HEK293T (cell line): ENCODE results near the gene TSPOAP1.

ENCODE experiments used
- CTCF ChIA-PET: fragments of 350-600 bp; formaldehyde crosslinking; extraction: SDS; loops from one replicate; lab custom pipeline; 2021; ENCODE audit warnings: antibody characterized with exemption, inconsistent platforms; lab: Yijun Ruan, JAX
- POLR2A ChIA-PET: fragments of 350-600 bp; formaldehyde crosslinking; extraction: SDS; loops from one replicate; lab custom pipeline; 2020; ENCODE audit warnings: antibody characterized with exemption, inconsistent platforms; lab: Yijun Ruan, JAX
- DNase-seq: peaks from one replicate; pipeline ENCODE4 v3.0.0; 2012; ENCODE audit warnings: mixed read lengths; ENCODE audit errors: extremely low spot score
- ARNT ChIP-seq: fragments of 450-650 bp; IDR thresholded peaks from 2 replicates; pipeline ENCODE4 v1.6.1; 2017; ENCODE audit warnings: mild to moderate bottlenecking
- BHLHE40 ChIP-seq: fragments of 450-650 bp; IDR thresholded peaks from 2 replicates; pipeline ENCODE4 v1.6.1; 2016; ENCODE audit warnings: mild to moderate bottlenecking, moderate library complexity, borderline replicate concordance
- CTBP1 ChIP-seq: fragments of 450-650 bp; IDR thresholded peaks from 2 replicates; pipeline ENCODE4 v1.6.1; 2016; ENCODE audit warnings: borderline replicate concordance
- ELF4 ChIP-seq: fragments of 450-650 bp; IDR thresholded peaks from 2 replicates; pipeline ENCODE4 v1.6.1; 2017; ENCODE audit warnings: antibody characterized with exemption
- FOXA1 ChIP-seq: fragments of 450-650 bp; IDR thresholded peaks from 2 replicates; pipeline ENCODE4 v1.6.1; 2016; ENCODE audit warnings: mild to moderate bottlenecking
- FOXK2 ChIP-seq: fragments of 450-650 bp; IDR thresholded peaks from 2 replicates; pipeline ENCODE4 v1.6.1; 2016; ENCODE audit warnings: mild to moderate bottlenecking
- FOXM1 ChIP-seq: fragments of 450-650 bp; IDR thresholded peaks from 2 replicates; pipeline ENCODE4 v1.6.1; 2017; ENCODE audit warnings: mild to moderate bottlenecking, borderline replicate concordance
- HDGF ChIP-seq: fragments of 450-650 bp; IDR thresholded peaks from 2 replicates; pipeline ENCODE4 v1.6.1; 2017; ENCODE audit warnings: antibody characterized with exemption, borderline replicate concordance
- L3MBTL2 ChIP-seq: fragments of 450-650 bp; conservative IDR thresholded peaks from 2 replicates; pipeline ENCODE4 v1.6.1; 2016; ENCODE audit warnings: mild to moderate bottlenecking
- LEF1 ChIP-seq: fragments of 450-650 bp; IDR thresholded peaks from 2 replicates; pipeline ENCODE4 v1.6.1; 2017; ENCODE audit warnings: mild to moderate bottlenecking, borderline replicate concordance
- NFRKB ChIP-seq: fragments of 450-650 bp; IDR thresholded peaks from 2 replicates; pipeline ENCODE4 v1.6.1; 2016; ENCODE audit warnings: mild to moderate bottlenecking, moderate library complexity
- PKNOX1 ChIP-seq: fragments of 450-650 bp; IDR thresholded peaks from 2 replicates; pipeline ENCODE4 v1.6.1; 2016
- SP1 ChIP-seq: fragments of 450-650 bp; IDR thresholded peaks from 2 replicates; pipeline ENCODE4 v1.6.1; 2017
- SUZ12 ChIP-seq: fragments of 450-650 bp; IDR thresholded peaks from 2 replicates; pipeline ENCODE4 v1.6.1; 2016; ENCODE audit warnings: mild to moderate bottlenecking
- TARDBP ChIP-seq: fragments of 450-650 bp; IDR thresholded peaks from 2 replicates; pipeline ENCODE4 v1.6.1; 2016
- ZNF384 ChIP-seq: fragments of 450-650 bp; IDR thresholded peaks from 2 replicates; pipeline ENCODE4 v1.6.1; 2016

TSPOAP1 gene

DNA sequence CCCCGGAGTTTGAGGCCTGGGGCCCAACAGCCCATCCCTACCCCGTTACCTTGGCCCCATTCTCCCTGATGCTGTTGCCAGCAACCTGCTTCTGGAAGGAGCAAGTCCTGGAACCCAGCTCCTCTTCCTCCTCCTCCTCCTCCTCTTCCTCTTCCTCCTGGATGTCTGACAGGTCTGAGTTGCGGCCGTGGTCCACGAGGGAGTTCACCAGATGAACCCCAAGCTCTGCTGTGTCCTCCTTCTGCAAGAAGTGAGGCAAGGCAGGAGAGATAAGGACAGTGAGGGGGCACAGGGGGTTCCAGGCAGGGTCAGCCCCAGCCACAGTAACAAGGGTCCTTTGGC is 18.7 kb downstream of the TSPOAP1 start:
- TF ChIP-seq ARNT (no peak), SP1 (no peak), ZNF384 (no peak), ELF4 (no peak), FOXM1 (no peak), CTBP1 (no peak), BHLHE40 (no peak), HDGF (no peak), L3MBTL2 (no peak), FOXA1 (no peak)
- ChIA-PET POLR2A (interaction anchor here (2.9 kb wide), 1 partner anchor 42 kb away, joined by 9 read pairs; the partner anchor contains the start of gene SUPT4H1), CTCF (interaction anchor here (1.2 kb wide), 1 partner anchor 8 kb away, joined by 3 read pairs; no protein-coding TSS in a partner anchor)
- no peak for DNase-seq

DNA sequence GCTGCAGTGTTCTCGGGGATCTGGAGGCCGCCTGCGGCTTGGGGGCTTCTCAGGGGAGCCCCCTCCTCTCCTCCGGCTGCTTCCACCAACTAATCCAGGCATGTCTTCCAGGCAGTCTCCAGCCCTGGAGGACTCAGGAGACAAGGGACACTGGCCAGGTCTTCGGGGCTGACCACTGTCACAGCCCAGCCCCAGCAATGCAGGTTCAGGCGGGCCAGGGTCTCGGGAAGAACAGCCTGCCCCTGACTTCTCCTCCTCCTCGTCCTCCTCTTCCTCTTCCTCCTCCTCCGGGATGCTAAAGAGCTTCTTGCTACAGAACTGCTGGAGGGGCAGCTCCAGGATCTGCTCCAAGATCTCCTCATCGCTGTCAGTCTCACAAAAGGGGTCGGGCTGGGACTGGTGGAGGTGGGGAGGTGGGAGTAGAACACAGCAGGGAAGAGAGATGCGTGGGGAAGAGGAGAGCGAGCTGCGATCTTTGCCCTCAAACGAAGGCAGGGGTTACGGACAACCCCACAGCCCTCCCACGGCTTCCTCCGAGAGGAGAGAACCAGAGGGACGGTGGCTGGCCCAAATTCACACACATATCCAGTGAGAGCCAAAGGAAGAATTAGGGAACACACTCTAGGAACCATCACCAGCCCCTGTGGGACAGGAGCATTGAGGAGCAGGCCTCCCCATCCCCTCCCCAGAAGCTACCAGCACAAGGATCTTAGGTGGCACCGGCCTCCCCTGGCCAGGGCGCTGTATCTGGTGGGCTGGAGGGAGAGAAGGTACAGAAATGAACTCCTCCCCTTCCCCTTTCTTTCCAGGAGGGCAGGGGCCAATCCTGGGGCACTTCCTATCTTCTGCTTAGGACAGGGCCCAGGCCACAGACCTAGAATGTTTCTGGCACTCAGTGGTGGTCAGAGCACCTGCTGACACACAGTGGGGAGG is 19.3 kb downstream of the TSPOAP1 start:
- TF ChIP-seq TARDBP (no peak), NFRKB (no peak), FOXA1 (no peak), ELF4 (no peak), ZNF384 (no peak), FOXM1 (no peak), FOXK2 (no peak), L3MBTL2 (no peak), BHLHE40 (no peak), SUZ12 (no peak), HDGF (no peak), SP1 (no peak), ARNT (no peak), LEF1 (no peak), CTBP1 (no peak)
- CTCF ChIA-PET = interaction anchor here (1.2 to 2.1 kb wide), 2 partner anchors 8 to 108 kb away, joined by 3 to 8 read pairs; partner anchors contain the start of gene RNF43
- POLR2A ChIA-PET = interaction anchor here (2.9 kb wide), 1 partner anchor 43 kb away, joined by 9 read pairs; the partner anchor contains the start of gene SUPT4H1
- DNase-seq = no peak

DNA sequence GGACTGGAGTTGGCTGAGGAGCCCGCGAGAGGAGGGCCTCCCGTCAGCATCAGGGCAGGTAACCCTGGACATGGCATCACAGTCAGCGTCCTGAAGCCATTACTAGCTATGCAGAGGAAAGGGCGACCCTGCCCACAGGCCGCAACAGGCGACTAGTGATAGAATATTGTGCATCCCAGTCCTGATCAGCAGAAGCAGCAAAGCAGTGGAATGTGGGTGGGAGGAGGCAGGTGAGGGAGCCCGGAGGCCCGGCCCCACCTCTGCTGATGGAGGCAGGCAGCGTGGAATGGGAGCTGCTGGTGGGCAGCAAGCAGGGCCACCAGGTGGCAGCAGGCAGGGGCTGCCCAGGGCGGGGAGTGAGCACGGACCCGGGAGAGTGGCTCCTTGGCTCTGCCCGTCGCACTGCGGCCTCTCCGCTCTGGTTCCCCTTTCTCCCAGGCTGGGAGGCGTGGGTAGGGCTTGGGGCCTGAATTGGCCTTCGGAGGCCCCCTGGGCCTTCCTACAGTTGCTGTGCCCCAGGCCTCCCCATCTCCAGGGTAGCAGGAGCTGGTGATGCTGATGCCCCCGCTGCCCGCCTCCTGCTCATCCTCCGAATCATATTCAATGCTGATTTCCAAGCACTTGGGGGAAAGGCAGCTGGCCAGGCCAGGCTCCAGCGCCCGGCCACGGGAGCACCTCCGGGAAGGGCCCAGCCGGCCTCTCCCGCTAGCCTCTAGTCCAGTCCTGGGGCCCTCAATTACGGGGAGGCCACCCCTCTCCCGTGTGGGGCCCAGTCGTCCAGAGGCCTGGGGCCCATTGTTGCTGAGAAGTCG is 20.2 kb downstream of the TSPOAP1 start:
- DNase-seq = no peak
- ChIA-PET POLR2A (interaction anchor here (2.9 kb wide), 1 partner anchor 44 kb away, joined by 9 read pairs; the partner anchor contains the start of gene SUPT4H1), CTCF (interaction anchor here (1.2 to 2.1 kb wide), 3 partner anchors 9 to 109 kb away, joined by 3 to 8 read pairs (median 5); partner anchors contain the start of gene RNF43)
- TF ChIP-seq FOXA1 = no peak
- no peak for TF ChIP-seq L3MBTL2
- TF ChIP-seq ELF4 = no peak

DNA sequence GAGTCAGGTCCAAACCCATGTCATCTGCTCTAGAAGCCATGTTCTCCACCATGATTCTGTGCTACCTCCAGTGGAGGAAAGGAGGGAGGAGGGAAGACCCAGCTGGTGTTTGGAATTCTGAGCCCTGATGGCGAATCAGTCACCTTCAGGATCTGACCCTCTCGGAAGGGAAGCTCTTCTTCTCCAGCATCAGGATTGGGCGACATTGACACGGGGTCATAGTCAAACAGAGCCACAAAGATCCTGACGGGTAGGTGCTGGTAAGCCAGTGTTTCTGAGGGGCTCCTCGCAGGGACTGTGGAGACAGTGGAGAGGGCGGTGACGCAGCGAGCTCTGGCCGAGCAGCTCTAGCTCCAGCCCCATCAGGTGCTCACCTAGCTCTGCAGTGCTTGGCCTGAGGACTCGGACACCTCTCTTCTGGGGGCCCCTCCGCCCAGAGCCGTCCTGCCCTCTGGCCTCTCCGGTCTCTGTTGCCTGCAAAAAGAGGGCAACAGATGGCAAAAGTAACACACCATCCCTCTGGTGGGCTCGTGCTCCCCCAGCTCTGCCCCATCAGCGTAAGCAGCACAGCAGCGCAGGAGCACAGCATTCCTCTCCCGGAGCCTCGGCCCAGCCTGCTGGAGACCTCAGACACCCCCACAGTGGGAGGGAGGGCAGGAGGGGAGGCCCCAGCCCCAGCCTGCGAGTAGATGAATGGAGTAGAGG is 21.0 kb downstream of the TSPOAP1 start:
- DNase-seq = no peak
- TF ChIP-seq L3MBTL2 (no peak), HDGF (no peak), FOXM1 (no peak), NFRKB (no peak), CTBP1 (no peak), ARNT (no peak), BHLHE40 (no peak), TARDBP (no peak), SUZ12 (no peak), ZNF384 (no peak), PKNOX1 (no peak), LEF1 (no peak), SP1 (no peak), ELF4 (no peak), FOXK2 (no peak), FOXA1 (no peak)
- POLR2A ChIA-PET = interaction anchor here (2.9 kb wide), 1 partner anchor 44 kb away, joined by 9 read pairs; the partner anchor contains the start of gene SUPT4H1
- CTCF ChIA-PET = interaction anchor here (0.5 to 2.1 kb wide), 3 partner anchors 10 to 110 kb away, joined by 3 to 8 read pairs (median 5); partner anchors contain the start of gene RNF43

DNA sequence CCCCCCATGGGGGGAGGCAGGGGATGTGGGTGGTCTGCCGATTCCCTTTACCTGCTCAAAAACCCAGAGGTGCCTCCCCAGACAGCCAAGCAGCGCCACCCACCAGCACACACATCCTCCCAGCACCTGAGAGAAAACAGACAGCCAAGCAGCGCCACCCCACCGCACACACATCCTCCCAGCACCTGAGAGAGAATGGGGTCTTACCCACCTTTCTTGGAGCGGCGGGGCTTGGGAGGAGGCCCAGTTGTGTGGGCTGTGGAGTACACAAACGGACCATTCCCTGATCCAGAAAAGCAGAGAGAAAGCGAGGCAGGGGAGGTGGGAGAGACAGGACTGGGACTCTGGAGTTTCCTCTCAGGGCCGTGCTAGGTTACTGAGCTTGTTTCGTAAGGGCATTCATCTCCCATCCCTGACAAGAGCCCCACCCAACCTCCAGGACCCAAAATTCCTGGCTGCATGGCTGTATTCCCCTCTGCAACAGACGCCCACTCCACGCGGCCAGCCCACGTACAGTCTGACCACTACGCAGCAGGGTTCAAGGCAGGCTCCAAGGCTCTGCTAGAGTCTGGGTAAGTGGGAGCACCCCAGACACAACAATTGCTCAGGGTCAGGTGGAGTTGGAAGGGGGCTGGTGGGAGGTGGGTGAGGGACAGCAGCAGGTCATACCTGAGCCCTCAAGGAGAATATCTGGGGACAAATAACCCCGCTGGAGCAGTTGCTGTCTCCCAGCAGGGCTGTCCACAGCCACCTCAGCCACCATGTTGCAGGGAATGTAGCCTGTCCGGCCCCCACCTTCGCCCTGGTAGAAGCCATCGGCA is 22.3 kb downstream of the TSPOAP1 start:
- ChIA-PET CTCF (interaction anchor here (2.9 kb wide), 1 partner anchor 11 kb away, joined by 17 read pairs; no protein-coding TSS in a partner anchor), POLR2A (no interaction called here)
- TF ChIP-seq ZNF384 = no peak
- DNase-seq = no peak
